Measurements from ENCODE around the gene RAPGEF1.

GRCh38 chr9:131616983-131617604, 122.8 kb downstream of the RAPGEF1 start:
- TF ChIP-seq POLR2A (IDR thresholded peaks at IDR 0.05) (no peak), CTCF (IDR thresholded peaks at IDR 0.05) (no peak)

Measured in uterus (tissue), 2 donors.